H1 (cell line): Measurements from ENCODE around the gene TMEM82. TPM values are rescaled to one million over a fixed set of nuclear protein-coding genes. Genes with fewer than 3 reads are reported as not detected.

ENCODE experiments used
- CTCF ChIA-PET: fragments of 300-600 bp; sonication (Branson Sonifier 250); formaldehyde crosslinking; loops from one replicate; lab custom pipeline; 2021; ENCODE audit not compliant: partially characterized antibody; lab: Charles Lee
- POLR2A ChIA-PET: fragments of 300-600 bp; sonication (Branson Sonifier 250); formaldehyde crosslinking; loops from one replicate; lab custom pipeline; 2021; ENCODE audit warnings: inconsistent platforms; ENCODE audit not compliant: partially characterized antibody; lab: Charles Lee
- DNase-seq, 2 experiments: peaks; one replicate each; pipeline versions ENCODE4 v3.0.0 to v3.0.0-alpha.2; 2010 to 2022; ENCODE audit warnings: low spot score in 2 of 2, low read depth in 1 of 2, mixed read lengths in 1 of 2
- FAIRE-seq: peaks from 2 replicates; lab custom pipeline; 2011; peaks lifted over from hg19 to GRCh38; lab: Jason Lieb, UNC
- H2AFZ ChIP-seq: 2 replicates; pipeline ENCODE4 v1.8.1; 2012; ENCODE audit warnings: low read length, inconsistent platforms
- H2AK5ac ChIP-seq: 2 replicates; pipeline ENCODE4 v1.6.1; 2013; ENCODE audit warnings: low read depth, low read length
- H2BK120ac ChIP-seq: replicated peaks from 2 replicates; pipeline ENCODE3; 2013; ENCODE audit warnings: low read depth, low read length, inconsistent platforms
- H2BK12ac ChIP-seq: 2 replicates; pipeline ENCODE4 v1.6.1; 2013; ENCODE audit warnings: low read depth, low read length
- H2BK15ac ChIP-seq: 2 replicates; pipeline ENCODE4 v1.6.1; 2013; ENCODE audit warnings: low read length
- H2BK20ac ChIP-seq: 2 replicates; pipeline ENCODE4 v1.6.1; 2013; ENCODE audit warnings: low read length
- H2BK5ac ChIP-seq: 2 replicates; pipeline ENCODE4 v1.6.1; 2013; ENCODE audit warnings: low read depth, low read length
- H3K14ac ChIP-seq: 2 replicates; pipeline ENCODE4 v1.6.1; 2013; ENCODE audit warnings: inconsistent platforms; ENCODE audit not compliant: insufficient read length
- H3K18ac ChIP-seq: 2 replicates; pipeline ENCODE4 v1.6.1; 2013; ENCODE audit warnings: low read length; ENCODE audit errors: extremely low read depth
- H3K23ac ChIP-seq: 2 replicates; pipeline ENCODE4 v1.6.1; 2013; ENCODE audit warnings: inconsistent platforms; ENCODE audit not compliant: insufficient read length
- H3K23me2 ChIP-seq: 2 replicates; pipeline ENCODE4 v1.6.1; 2013; ENCODE audit warnings: low read depth, low read length
- H3K27ac ChIP-seq: 2 replicates; pipeline ENCODE4 v1.6.1; 2011; ENCODE audit warnings: low read depth, low read length, inconsistent platforms
- H3K27me3 ChIP-seq, 4 experiments: replicated peaks in 1 of 4; 1 replicate in 1 of 4; 2 replicates in 3 of 4; pipeline versions ENCODE4 v1.6.1 to v1.8.1; 2011 to 2013; ENCODE audit warnings: low read length in 3 of 4, mild to moderate bottlenecking in 3 of 4, inconsistent platforms in 2 of 4, mixed read lengths in 2 of 4, moderate library complexity in 1 of 4; ENCODE audit not compliant: control insufficient read depth in 3 of 4, insufficient read depth in 3 of 4; ENCODE audit errors: extremely low read depth in 1 of 4
- H3K36me3 ChIP-seq, 4 experiments: 2 replicates each; pipeline versions ENCODE4 v1.6.1 to v1.8.1; 2011 to 2013; ENCODE audit warnings: mild to moderate bottlenecking in 4 of 4, low read length in 3 of 4, moderate library complexity in 2 of 4, control low read depth in 1 of 4, inconsistent platforms in 1 of 4; ENCODE audit not compliant: insufficient read depth in 4 of 4, control insufficient read depth in 2 of 4
- H3K4ac ChIP-seq: replicated peaks from 2 replicates; pipeline ENCODE3; 2013; ENCODE audit warnings: low read length, low read depth, mixed read lengths, inconsistent platforms; ENCODE audit not compliant: insufficient read length
- H3K4me1 ChIP-seq, 4 experiments: replicated peaks in 1 of 4; 1 replicate in 1 of 4; 2 replicates in 3 of 4; pipeline versions ENCODE4 v1.6.1 to v1.8.1; 2011 to 2013; ENCODE audit warnings: low read length in 3 of 4, inconsistent platforms in 2 of 4, mixed read lengths in 1 of 4; ENCODE audit not compliant: insufficient read depth in 4 of 4, control insufficient read depth in 3 of 4
- H3K4me2 ChIP-seq, 2 experiments: 2 replicates each; pipeline versions ENCODE4 v1.6.1 to v1.8.1; 2011 to 2013; ENCODE audit warnings: low read depth in 2 of 2, low read length in 2 of 2, control low read depth in 1 of 2, inconsistent platforms in 1 of 2, mild to moderate bottlenecking in 1 of 2; ENCODE audit not compliant: insufficient read depth in 1 of 2
- H3K4me3 ChIP-seq, 4 experiments: fragments of 200-600, 300-600 bp in 1 of 4; sonication (generic), shearing (Covaris generic), sonication (Bioruptor Twin) in 1 of 4; 2 replicates each; pipeline versions ENCODE4 v1.5.1 to v1.8.1; 2011 to 2016; ENCODE audit warnings: low read length in 4 of 4, low read depth in 3 of 4, control low read depth in 2 of 4, inconsistent platforms in 2 of 4, mild to moderate bottlenecking in 2 of 4, mixed read lengths in 1 of 4, moderate library complexity in 1 of 4; ENCODE audit not compliant: insufficient read depth in 2 of 4; ENCODE audit errors: extremely low read depth in 1 of 4
- H3K56ac ChIP-seq: replicated peaks from 2 replicates; pipeline ENCODE3; 2013; ENCODE audit warnings: low read depth, mild to moderate bottlenecking, mixed read lengths, low read length, inconsistent platforms; ENCODE audit not compliant: insufficient read length
- H3K79me1 ChIP-seq: 2 replicates; pipeline ENCODE4 v1.6.1; 2013; ENCODE audit warnings: low read depth, low read length, control low read depth
- H3K79me2 ChIP-seq, 2 experiments: 2 replicates each; pipeline versions ENCODE4 v1.6.1 to v1.8.1; 2012 to 2013; ENCODE audit warnings: low read length in 2 of 2, mild to moderate bottlenecking in 2 of 2, inconsistent platforms in 1 of 2; ENCODE audit not compliant: insufficient read depth in 2 of 2, control insufficient read depth in 1 of 2
- H3K9ac ChIP-seq, 4 experiments: replicated peaks in 1 of 4; 1 replicate in 1 of 4; 2 replicates in 3 of 4; pipeline versions ENCODE4 v1.6.1 to v1.8.1; 2011 to 2013; ENCODE audit warnings: low read depth in 3 of 4, low read length in 3 of 4, control low read depth in 2 of 4, mild to moderate bottlenecking in 2 of 4, moderate library complexity in 2 of 4, inconsistent platforms in 1 of 4; ENCODE audit errors: extremely low read depth in 1 of 4
- H3K9me3 ChIP-seq, 2 experiments: 2 replicates each; pipeline versions ENCODE4 v1.6.1 to v1.8.1; 2012 to 2013; ENCODE audit warnings: mild to moderate bottlenecking in 2 of 2, moderate library complexity in 2 of 2, control low read depth in 1 of 2, inconsistent platforms in 1 of 2, low read depth in 1 of 2, low read length in 1 of 2, mixed read lengths in 1 of 2; ENCODE audit not compliant: insufficient read depth in 2 of 2
- H4K20me1 ChIP-seq, 2 experiments: replicated peaks in 1 of 2; 2 replicates each; pipeline versions ENCODE3 to v1.8.1; 2011 to 2013; ENCODE audit warnings: inconsistent platforms in 2 of 2, low read length in 2 of 2, mild to moderate bottlenecking in 1 of 2; ENCODE audit not compliant: insufficient read depth in 2 of 2, control insufficient read depth in 1 of 2
- H4K5ac ChIP-seq: 2 replicates; pipeline ENCODE4 v1.6.1; 2013; ENCODE audit warnings: low read length, low read depth, mixed read lengths, inconsistent platforms; ENCODE audit not compliant: insufficient read length
- H4K8ac ChIP-seq: 2 replicates; pipeline ENCODE4 v1.8.0; 2013; ENCODE audit warnings: mild to moderate bottlenecking, moderate library complexity, low read length, inconsistent platforms; ENCODE audit not compliant: insufficient read depth; ENCODE audit errors: extremely low read depth
- H4K91ac ChIP-seq: replicated peaks from 2 replicates; pipeline ENCODE3; 2013; ENCODE audit warnings: low read length, mixed read lengths, inconsistent platforms; ENCODE audit not compliant: insufficient read length
- CBX5 ChIP-seq: fragments of 300-800, 300-1000 bp; sonication (generic); IDR thresholded peaks from 2 replicates; pipeline ENCODE4 v1.7.1; 2016; ENCODE audit warnings: antibody characterized with exemption, low read length, low read depth
- CTBP2 ChIP-seq: IDR thresholded peaks from 2 replicates; pipeline ENCODE4 v1.7.0; 2011; ENCODE audit warnings: borderline replicate concordance, mild to moderate bottlenecking, moderate library complexity, mixed read lengths, low read length; ENCODE audit not compliant: insufficient read depth, insufficient read length
- SP2 ChIP-seq: IDR thresholded peaks from 2 replicates; pipeline ENCODE4 v1.6.1; 2012; ENCODE audit warnings: mild to moderate bottlenecking, low read length, inconsistent platforms
- SRF ChIP-seq: IDR thresholded peaks from 2 replicates; pipeline ENCODE4 v1.6.1; 2011; ENCODE audit warnings: mild to moderate bottlenecking, low read depth, low read length, moderate library complexity
- WGBS, 2 experiments: shearing (Covaris generic) in 1 of 2; methylation state at CpG; one replicate each; pipeline versions ENCODE4 v1.1.6 to v1.1.7; 2013 to 2015; ENCODE audit warnings: low lambda C conversion rate in 2 of 2, mixed read lengths in 2 of 2, inconsistent platforms in 1 of 2, low coverage in 1 of 2, missing lambda C conversion rate in 1 of 2; ENCODE audit not compliant: insufficient replicate concordance in 2 of 2, insufficient coverage in 1 of 2, insufficient read length in 1 of 2; ENCODE audit errors: extremely low coverage in 1 of 2, missing lambda C conversion rate in 1 of 2; 5-methylcytosine and 5-hydroxymethylcytosine counted together
- polyA plus RNA-seq, 7 experiments: library from polyadenylated mRNA; depleted of rRNA in 3 of 7; stranded (reverse) in 5 of 7; unstranded in 2 of 7; fragments of >200 nt in 5 of 7; fragments of 200-250 nt in 2 of 7; gene quantifications; 1 replicate in 5 of 7; 2 replicates in 1 of 7; 4 replicates in 1 of 7; pipeline versions ENCODE4 v1.2.1 to v1.2.3, GENCODE V29; 2011 to 2013; ENCODE audit warnings: missing spikeins in 2 of 7, mixed read lengths in 2 of 7
- total RNA-seq: library from RNA; stranded (reverse); fragmentation: NEBNext Ultra II Directional; extraction: Animal tissue kit (Norgen Biotek cat#: 25700); gene quantifications from 2 replicates; pipeline ENCODE4 v1.2.1, GENCODE V29; 2021
- TF ChIP-seq, protein P1 (sequence below), 3 experiments: IDR thresholded peaks; 1 replicate in 2 of 3; 2 replicates in 1 of 3; pipeline versions ENCODE4 v1.5.1 to v1.6.1; 2011; ENCODE audit warnings: low read length in 3 of 3, mild to moderate bottlenecking in 3 of 3, inconsistent platforms in 2 of 3, low read depth in 1 of 3, moderate library complexity in 1 of 3; ENCODE audit not compliant: insufficient read depth in 1 of 3; ENCODE audit errors: control extremely low read depth in 1 of 3

The TMEM82 gene
- total and polyA plus RNA-seq, 2 of the 8 experiments (the other 6 are each of a cell fraction or from before 2014, with no cell fraction given) = 0.32 to 2.1 TPM

DNA sequence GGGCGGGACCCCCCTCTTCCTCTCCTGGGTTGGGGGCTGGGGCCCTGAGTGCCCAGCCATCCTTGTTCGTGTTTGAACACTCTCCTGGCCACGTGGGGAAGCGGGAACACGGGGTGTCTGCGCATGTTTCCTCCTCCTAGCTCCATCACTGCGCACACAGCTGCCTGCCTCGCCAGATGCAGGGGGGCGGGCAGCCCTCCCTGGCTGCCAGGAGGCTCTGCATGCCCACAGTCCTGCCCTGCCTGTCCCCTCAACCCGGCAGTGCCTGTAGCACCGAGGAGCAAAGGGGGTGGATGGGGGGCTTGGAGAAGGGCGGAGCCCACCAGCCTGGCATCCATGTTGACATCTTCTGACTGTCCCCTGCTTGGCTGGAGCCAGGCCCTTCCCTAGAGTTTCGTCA lies 8.0 kb upstream of the TMEM82 start:
- Histone ChIP-seq H3K4me1 (peaks cover 0 to 14% (median 4%) of the 10 kb centered on the region in 4 experiments; a peak in 4 of 7 replicates), H3K36me3 (peaks cover 2 to 13% (median 3%) of the 10 kb centered on the region in 4 experiments; a peak in 6 of 8 replicates), H4K8ac (no peak overlapping the region), H3K79me2 (no peaks in the 10 kb centered on the region), H4K20me1 (peaks cover 4 to 7% of the 10 kb centered on the region in 2 experiments), H2BK5ac (no peak overlapping the region), H3K14ac (no peak overlapping the region), H3K9me3 (no peaks in the 10 kb centered on the region), H4K91ac (no peak overlapping the region), H2AFZ (no peak overlapping the region), H3K4me3 (no peak overlapping the region), H3K23ac (no peak overlapping the region), H3K27ac (no peak overlapping the region), H3K4ac (no peak overlapping the region), H3K18ac (no peak overlapping the region), H4K5ac (no peak overlapping the region), H2BK12ac (no peak overlapping the region), H2BK20ac (no peak overlapping the region), H3K27me3 (no peaks in the 10 kb centered on the region), H3K9ac (no peak overlapping the region), H2BK15ac (no peak overlapping the region)
- CTCF ChIA-PET = interaction anchor here (0.7 to 5.4 kb wide), 3 partner anchors 6 to 58 kb away, joined by 3 to 35 read pairs (median 4); partner anchors contain the start of gene TMEM82
- POLR2A ChIA-PET = interaction anchor here (0.7 kb wide), 1 partner anchor 22 kb away, joined by 3 read pairs; no protein-coding TSS in a partner anchor
- DNase-seq = no peak
- no peak for TF ChIP-seq SRF
- TF ChIP-seq SP2 = no peak
- TF ChIP-seq, protein P1, sequence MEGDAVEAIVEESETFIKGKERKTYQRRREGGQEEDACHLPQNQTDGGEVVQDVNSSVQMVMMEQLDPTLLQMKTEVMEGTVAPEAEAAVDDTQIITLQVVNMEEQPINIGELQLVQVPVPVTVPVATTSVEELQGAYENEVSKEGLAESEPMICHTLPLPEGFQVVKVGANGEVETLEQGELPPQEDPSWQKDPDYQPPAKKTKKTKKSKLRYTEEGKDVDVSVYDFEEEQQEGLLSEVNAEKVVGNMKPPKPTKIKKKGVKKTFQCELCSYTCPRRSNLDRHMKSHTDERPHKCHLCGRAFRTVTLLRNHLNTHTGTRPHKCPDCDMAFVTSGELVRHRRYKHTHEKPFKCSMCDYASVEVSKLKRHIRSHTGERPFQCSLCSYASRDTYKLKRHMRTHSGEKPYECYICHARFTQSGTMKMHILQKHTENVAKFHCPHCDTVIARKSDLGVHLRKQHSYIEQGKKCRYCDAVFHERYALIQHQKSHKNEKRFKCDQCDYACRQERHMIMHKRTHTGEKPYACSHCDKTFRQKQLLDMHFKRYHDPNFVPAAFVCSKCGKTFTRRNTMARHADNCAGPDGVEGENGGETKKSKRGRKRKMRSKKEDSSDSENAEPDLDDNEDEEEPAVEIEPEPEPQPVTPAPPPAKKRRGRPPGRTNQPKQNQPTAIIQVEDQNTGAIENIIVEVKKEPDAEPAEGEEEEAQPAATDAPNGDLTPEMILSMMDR (IDR thresholded peaks at IDR 0.05; ENCODE audit: control extremely low read depth in 1 of 3, insufficient read depth in 1 of 3, low read depth in 1 of 3, low read length in 3 of 3) = no peak
- no peak for TF ChIP-seq CBX5
- no peak for TF ChIP-seq CTBP2
- TF ChIP-seq, all 59 proteins: peak for 0
- Histone ChIP-seq H3K23me2 (no peaks in the 10 kb centered on the region), H3K56ac (no peak overlapping the region), H3K4me2 (no peak overlapping the region), H2AK5ac (no peak overlapping the region), H3K79me1 (no peaks in the 10 kb centered on the region), H2BK120ac (no peak overlapping the region)
- FAIRE-seq = no peak
- 90% methylated on average over 10 of the region's 13 CpGs; no CpG with 5 or more reads in 1 of the 2 experiments for WGBS, 2 experiments
